Spleen (tissue), 11 donors: ENCODE results near the gene KSR2. TPM values are rescaled to one million over a fixed set of nuclear protein-coding genes. Genes with fewer than 3 reads are reported as not detected.

Experiments used
- DNase-seq: peaks from one replicate; pipeline ENCODE4 v3.0.0-alpha.2; 2020
- H3K27ac ChIP-seq, 8 donors: fragments of 200-600 bp; sonication (generic) in 7 of 8; 1 replicate in 4 of 8; 2 replicates in 4 of 8; pipeline versions ENCODE4 v1.5.0 to v1.8.0; 2016 to 2021; ENCODE audit warnings: inconsistent platforms in 4 of 8, mild to moderate bottlenecking in 4 of 8, moderate library complexity in 1 of 8
- H3K27me3 ChIP-seq, 7 donors: fragments of 200-600 bp; sonication (generic) in 6 of 7; replicated peaks in 1 of 7; 1 replicate in 4 of 7; 2 replicates in 3 of 7; pipeline versions ENCODE4 v1.5.0 to v1.8.0; 2016 to 2021; ENCODE audit warnings: inconsistent platforms in 3 of 7, mild to moderate bottlenecking in 1 of 7
- H3K36me3 ChIP-seq, 6 donors: fragments of 200-600 bp; sonication (generic) in 5 of 6; 1 replicate in 4 of 6; 2 replicates in 2 of 6; pipeline versions ENCODE4 v1.5.0 to v1.8.0; 2016 to 2021; ENCODE audit warnings: inconsistent platforms in 2 of 6
- H3K4me1 ChIP-seq, 6 donors: fragments of 200-600 bp; sonication (generic) in 5 of 6; 1 replicate in 3 of 6; 2 replicates in 3 of 6; pipeline versions ENCODE4 v1.5.0 to v1.8.0; 2016 to 2021; ENCODE audit warnings: inconsistent platforms in 3 of 6
- H3K4me3 ChIP-seq, 8 donors: fragments of 200-600 bp; sonication (generic) in 7 of 8; 1 replicate in 4 of 8; 2 replicates in 4 of 8; pipeline versions ENCODE4 v1.5.0 to v1.8.0; 2016 to 2021; ENCODE audit warnings: inconsistent platforms in 4 of 8, mild to moderate bottlenecking in 4 of 8, moderate library complexity in 2 of 8
- H3K9me3 ChIP-seq, 8 donors: fragments of 200-600 bp; sonication (generic) in 7 of 8; 1 replicate in 4 of 8; 2 replicates in 4 of 8; pipeline versions ENCODE4 v1.5.0 to v1.8.0; 2016 to 2021; ENCODE audit warnings: inconsistent platforms in 4 of 8
- POLR2A ChIP-seq, 3 donors: fragments of 450-650 bp; IDR thresholded peaks; one replicate each; pipeline ENCODE4 v1.5.1; 2017; ENCODE audit warnings: antibody characterized with exemption in 3 of 3, mild to moderate bottlenecking in 1 of 3
- POLR2AphosphoS5 ChIP-seq, 3 donors: sonication (generic); formaldehyde crosslinking; IDR thresholded peaks; one replicate each; pipeline ENCODE4 v1.5.1; 2017; ENCODE audit warnings: antibody characterized with exemption in 3 of 3
- WGBS, 5 donors: extraction: QIAGEN DNeasy Blood & Tissue Kit in 3 of 5; methylation state at CpG; one replicate each; pipeline versions ENCODE4 v1.1.5 to v1.1.7; 2013 to 2018; 5-methylcytosine and 5-hydroxymethylcytosine counted together
- intact Hi-C: fragments of 100-400 bp; cut with DNase I; formaldehyde crosslinking; loops from one replicate; pipeline ENCODE4 v1.15.0; 2023; ENCODE audit warnings: low total_unique reads
- polyA plus RNA-seq, 3 donors: library from polyadenylated mRNA; stranded (reverse); fragments of 200-250 nt; gene quantifications; one replicate each; pipeline ENCODE4 v1.2.1, GENCODE V29; 2013
- total RNA-seq, 7 donors: library from RNA; depleted of rRNA in 3 of 7; stranded (reverse); fragments of >200 nt in 3 of 7; fragmentation: NEBNext Ultra II Directional in 4 of 7; extraction: Animal tissue kit (Norgen Biotek cat#: 25700) in 4 of 7; gene quantifications; one replicate each; pipeline versions ENCODE4 v1.1.0 to v1.2.1, GENCODE V29; 2016 to 2021
- TF ChIP-seq, protein P1 (sequence below), 11 experiments: fragments of 200-600 bp in 7 of 11; fragments of 450-650 bp in 4 of 11; sonication (generic) in 4 of 11; IDR thresholded peaks in 8 of 11; conservative IDR thresholded peaks in 3 of 11; 1 replicate in 7 of 11; 2 replicates in 4 of 11; pipeline versions ENCODE4 v1.4.0 to v1.8.0; 2016 to 2021; ENCODE audit warnings: antibody characterized with exemption in 11 of 11, inconsistent platforms in 4 of 11, mild to moderate bottlenecking in 1 of 11
- donor health status: healthy with polysubstance abuse.
- donor health status: DM: no; HTN: no; CAD: no; lungs with moderate emphysema.
- donor health status: DM: no; HTN: no; CAD: no.
- donor health status: Bipolar disorder and iron deficiency.
- donor health status: healthy.
- donor health status: DM: no; HTN: no; CAD: no.
- donor health status: DM: yes; HTN: yes; CAD: no.

KSR2 gene
- total and polyA plus RNA-seq, 10 donors = under 0.01 to 0.09 (median 0.02) TPM; not detected in 4

DNA sequence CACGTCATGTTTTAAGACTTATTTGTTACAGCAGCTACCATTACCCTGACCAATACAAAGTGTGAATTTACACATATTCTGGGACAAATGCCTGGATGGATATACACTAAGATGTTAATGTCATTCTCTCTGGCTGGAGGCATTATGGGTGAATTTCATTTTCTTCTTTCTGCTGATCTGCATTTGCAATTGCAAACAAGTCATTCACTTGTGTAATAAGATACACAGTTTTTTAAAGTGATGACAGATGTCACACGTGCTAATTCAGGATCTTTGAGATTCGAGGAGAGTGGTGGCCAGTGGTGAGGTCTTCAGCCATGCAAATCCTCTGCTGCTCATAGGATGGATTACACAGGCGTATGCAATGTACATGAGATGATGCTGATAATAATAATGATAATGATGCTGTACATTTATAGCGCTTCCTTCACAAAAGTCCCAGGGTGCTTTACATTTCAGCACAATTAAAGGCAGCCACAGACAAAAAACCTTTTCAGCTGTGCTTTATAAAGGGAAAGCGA, 451.5 kb downstream of the KSR2 start:
- TF ChIP-seq, protein P1, sequence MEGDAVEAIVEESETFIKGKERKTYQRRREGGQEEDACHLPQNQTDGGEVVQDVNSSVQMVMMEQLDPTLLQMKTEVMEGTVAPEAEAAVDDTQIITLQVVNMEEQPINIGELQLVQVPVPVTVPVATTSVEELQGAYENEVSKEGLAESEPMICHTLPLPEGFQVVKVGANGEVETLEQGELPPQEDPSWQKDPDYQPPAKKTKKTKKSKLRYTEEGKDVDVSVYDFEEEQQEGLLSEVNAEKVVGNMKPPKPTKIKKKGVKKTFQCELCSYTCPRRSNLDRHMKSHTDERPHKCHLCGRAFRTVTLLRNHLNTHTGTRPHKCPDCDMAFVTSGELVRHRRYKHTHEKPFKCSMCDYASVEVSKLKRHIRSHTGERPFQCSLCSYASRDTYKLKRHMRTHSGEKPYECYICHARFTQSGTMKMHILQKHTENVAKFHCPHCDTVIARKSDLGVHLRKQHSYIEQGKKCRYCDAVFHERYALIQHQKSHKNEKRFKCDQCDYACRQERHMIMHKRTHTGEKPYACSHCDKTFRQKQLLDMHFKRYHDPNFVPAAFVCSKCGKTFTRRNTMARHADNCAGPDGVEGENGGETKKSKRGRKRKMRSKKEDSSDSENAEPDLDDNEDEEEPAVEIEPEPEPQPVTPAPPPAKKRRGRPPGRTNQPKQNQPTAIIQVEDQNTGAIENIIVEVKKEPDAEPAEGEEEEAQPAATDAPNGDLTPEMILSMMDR (IDR thresholded peaks at IDR 0.05 in 8 of 11, conservative IDR thresholded peaks at IDR 0.05 in 3 of 11) = no peak
- no peak for TF ChIP-seq POLR2AphosphoS5 (IDR thresholded peaks at IDR 0.05)
- TF ChIP-seq POLR2A (IDR thresholded peaks at IDR 0.05) = no peak
- WGBS, 5 donors = 72 to 84% (median 77%) methylated on average over 5 to 6 of the region's 6 CpGs
- intact Hi-C loops = no loop called here

DNA sequence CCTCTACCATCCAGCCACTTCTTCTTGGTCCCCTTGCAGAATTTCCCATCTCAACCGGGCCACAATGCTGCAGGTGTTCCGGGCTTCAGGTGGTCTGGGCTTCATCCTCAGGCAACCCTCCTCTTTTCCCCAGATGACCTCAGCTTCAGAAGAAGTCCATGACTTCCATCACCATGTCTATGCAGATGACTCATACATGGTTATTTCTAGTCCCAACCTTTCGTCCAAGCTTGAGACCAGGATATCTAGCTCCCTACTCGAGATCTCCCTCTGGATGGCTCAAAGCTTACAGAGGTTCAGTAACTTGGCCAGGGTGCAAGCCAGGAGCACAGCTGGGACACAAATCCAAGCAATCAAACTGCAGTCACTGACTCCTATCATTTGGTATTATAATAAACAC, 452.8 kb downstream of the KSR2 start:
- H3K4me3 ChIP-seq = no peak overlapping the region
- intact Hi-C loops = no loop called here
- TF ChIP-seq POLR2AphosphoS5 (IDR thresholded peaks at IDR 0.05) (no peak), POLR2A (IDR thresholded peaks at IDR 0.05) (no peak)
- TF ChIP-seq, protein P1 (IDR thresholded peaks at IDR 0.05 in 8 of 11, conservative IDR thresholded peaks at IDR 0.05 in 3 of 11) = no peak
- no peak overlapping the region for H3K27ac ChIP-seq
- DNase-seq = no peak
- no peaks in the 10 kb centered on the region for H3K4me1 ChIP-seq
- no peaks in the 10 kb centered on the region for H3K36me3 ChIP-seq
- 62 to 86% (median 76%) methylated on average over 4 of the region's 4 CpGs for WGBS, 5 donors
- peaks cover 0 to 14% (median 0%) of the 10 kb centered on the region in 7 donors for H3K27me3 ChIP-seq
- H3K9me3 ChIP-seq = peaks cover 0 to 7% (median 0%) of the 10 kb centered on the region in 8 donors

More for the DNA sequence above, 451.5 kb downstream of the KSR2 start:
- H3K36me3 ChIP-seq = no peaks in the 10 kb centered on the region
- peaks cover 0 to 7% (median 0%) of the 10 kb centered on the region in 8 donors for H3K9me3 ChIP-seq
- peaks cover 0 to 16% (median 0%) of the 10 kb centered on the region in 7 donors for H3K27me3 ChIP-seq
- H3K4me1 ChIP-seq = no peaks in the 10 kb centered on the region
- no peak overlapping the region for H3K4me3 ChIP-seq
- no peak overlapping the region for H3K27ac ChIP-seq
- DNase-seq = no peak

- Histone ChIP-seq H3K36me3 (no peaks in the 10 kb centered on the region), H3K4me3 (no peak overlapping the region), H3K4me1 (no peaks in the 10 kb centered on the region), H3K9me3 (peaks cover 0 to 7% (median 0%) of the 10 kb centered on the region in 8 donors), H3K27me3 (peaks cover 0 to 10% (median 0%) of the 10 kb centered on the region in 7 donors), H3K27ac (no peak overlapping the region)
- no peak for DNase-seq
- intact Hi-C loops = no loop called here
- TF ChIP-seq POLR2AphosphoS5 (IDR thresholded peaks at IDR 0.05) = no peak
- no peak for TF ChIP-seq POLR2A (IDR thresholded peaks at IDR 0.05)
- TF ChIP-seq, protein P1 (IDR thresholded peaks at IDR 0.05 in 8 of 11, conservative IDR thresholded peaks at IDR 0.05 in 3 of 11) = no peak
- WGBS, 5 donors = 31 to 48% (median 42%) methylated on average over 5 of the region's 5 CpGs
Observed at GRCh38 chr12:117514016-117514415, 454.8 kb downstream of the KSR2 start.

- Histone ChIP-seq H3K27ac (no peak overlapping the region), H3K27me3 (peaks cover 0 to 10% (median 0%) of the 10 kb centered on the region in 7 donors), H3K4me1 (no peaks in the 10 kb centered on the region), H3K4me3 (no peak overlapping the region), H3K9me3 (peaks cover 0 to 7% (median 0%) of the 10 kb centered on the region in 8 donors), H3K36me3 (no peaks in the 10 kb centered on the region)
- 69 to 80% (median 76%) methylated on average over 4 of the region's 4 CpGs for WGBS, 5 donors
- no peak for DNase-seq
- TF ChIP-seq, protein P1 (IDR thresholded peaks at IDR 0.05 in 8 of 11, conservative IDR thresholded peaks at IDR 0.05 in 3 of 11) = no peak
- no peak for TF ChIP-seq POLR2A (IDR thresholded peaks at IDR 0.05)
- no peak for TF ChIP-seq POLR2AphosphoS5 (IDR thresholded peaks at IDR 0.05)
- intact Hi-C loops = no loop called here
Observed at GRCh38 chr12:117513353-117513752, 455.4 kb downstream of the KSR2 start.
